ENCODE measurements around the gene VSIG10L2. TPM values are rescaled to one million over a fixed set of nuclear protein-coding genes. Genes with fewer than 3 reads are reported as not detected.

VSIG10L2 gene
- total RNA-seq, 1 experiment from 2014 or later: not detected

DNA sequence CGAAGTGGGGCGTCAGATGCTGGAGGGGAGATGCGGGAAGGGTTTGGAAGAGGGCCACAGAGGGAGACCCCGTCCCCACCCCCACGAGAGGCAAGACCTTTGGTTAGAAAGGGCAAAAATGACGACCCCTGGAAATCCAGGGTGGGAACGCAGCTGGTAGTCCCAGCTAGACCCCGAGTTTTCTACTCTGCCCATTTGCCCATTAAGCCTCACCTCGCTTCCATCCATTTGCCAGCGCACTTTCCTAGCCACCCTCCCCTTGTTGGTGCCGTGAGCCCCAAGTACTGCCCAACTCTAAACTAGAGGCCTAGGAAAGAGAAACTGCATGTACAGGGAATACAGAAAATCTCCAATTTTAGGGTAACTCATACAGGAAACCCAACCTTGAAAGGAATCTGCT, 41.2 kb upstream of the VSIG10L2 start:
- no peaks in the 10 kb centered on the region for H4K20me1 ChIP-seq (ENCODE audit: control insufficient read depth, insufficient read depth, insufficient read length)
- no peak overlapping the region for H3K56ac ChIP-seq (ENCODE audit: insufficient read length, low read depth, low read length)
- H3K23ac ChIP-seq (ENCODE audit: insufficient read length, low read depth, low read length): no peak overlapping the region
- DNase-seq: no peak
- H2AK5ac ChIP-seq (ENCODE audit: insufficient read length, low read length): no peak overlapping the region
- no peak overlapping the region for H4K8ac ChIP-seq (replicated peaks; ENCODE audit: insufficient read length, low read depth, low read length)
- Mint-ChIP-seq H3K27me3 (ENCODE audit: low read depth) (peaks cover 33% of the 10 kb centered on the region), H3K4me3 (peak overlapping the region; percentile 75 to 97), H3K9me3 (peaks cover 0 to 6% of the 10 kb centered on the region in 2 experiments; a peak in 1 of 5 replicates), H3K36me3 (ENCODE audit: insufficient read depth in 1 of 3, low read depth in 3 of 3) (peaks cover 9 to 23% (median 16%) of the 10 kb centered on the region in 3 experiments), H3K4me1 (peaks cover 10 to 16% of the 10 kb centered on the region in 2 experiments), H3K27ac (no peak overlapping the region)
- no peaks in the 10 kb centered on the region; the same call in 1 of the 2 replicates for H3K79me2 ChIP-seq (ENCODE audit: insufficient read depth, low read length)
- H4K91ac ChIP-seq (ENCODE audit: insufficient read length, low read depth, low read length): no peak overlapping the region
- H2BK5ac ChIP-seq (ENCODE audit: insufficient read length, low read length): no peak overlapping the region
- H3K9ac ChIP-seq (ENCODE audit: extremely low read depth, insufficient read length, low read length): no peak overlapping the region
- no peaks in the 10 kb centered on the region; the same call in none of the 2 replicates for H3K4me1 ChIP-seq (ENCODE audit: insufficient read depth, low read length)
- no peak for TF ChIP-seq CTCF (conservative IDR thresholded peaks at IDR 0.05)
- no peak overlapping the region for H2BK20ac ChIP-seq (ENCODE audit: low read depth, low read length, poor library complexity, severe bottlenecking)
- H4K5ac ChIP-seq (ENCODE audit: insufficient read length, low read depth, low read length): no peak overlapping the region
- H3K14ac ChIP-seq (ENCODE audit: insufficient read depth, low read length): peak overlapping the region; percentile 80; the same call in 1 of the 2 replicates
- no peaks in the 10 kb centered on the region for H3K79me1 ChIP-seq (ENCODE audit: insufficient read depth, low read depth, low read length, poor library complexity, severe bottlenecking)
- no peak overlapping the region for H3K27ac ChIP-seq (ENCODE audit: insufficient read length, low read depth, low read length)
- H2BK15ac ChIP-seq (ENCODE audit: low read depth, low read length): no peak overlapping the region
- H2AFZ ChIP-seq (ENCODE audit: low read length): no peak overlapping the region
- H3T11ph ChIP-seq (ENCODE audit: low read length): no peak overlapping the region
- H3K27me3 ChIP-seq (ENCODE audit: insufficient read depth, low read length): peaks cover 9% of the 10 kb centered on the region; the same call in 1 of the 2 replicates
- H3K18ac ChIP-seq (ENCODE audit: insufficient read length, low read depth, low read length): peak overlapping the region; percentile 56
- H3K9me3 ChIP-seq (ENCODE audit: control insufficient read depth, low read depth, low read length): no peaks in the 10 kb centered on the region
- no peak overlapping the region for H3K4ac ChIP-seq (ENCODE audit: low read depth, low read length)
- no CpG with 5 or more reads among the region's 11 CpGs for WGBS (ENCODE audit: extremely low coverage, insufficient read length, low lambda C conversion rate)
- H3K4me2 ChIP-seq (ENCODE audit: insufficient read depth, insufficient read length, low read length): peak overlapping the region; percentile 10
- peaks cover 11% of the 10 kb centered on the region for H3K23me2 ChIP-seq (ENCODE audit: insufficient read length, low read depth, low read length, poor library complexity, severe bottlenecking)
- H2BK12ac ChIP-seq (ENCODE audit: insufficient read length, low read depth, low read length): no peak overlapping the region
- no peak overlapping the region for H2BK120ac ChIP-seq (ENCODE audit: low read depth, low read length, poor library complexity, severe bottlenecking)

All from H9 (cell line).